H1 (cell line): ENCODE data around the gene GPR39. TPM values are rescaled to one million over a fixed set of nuclear protein-coding genes. Genes with fewer than 3 reads are reported as not detected.

Experiments
- CTCF ChIA-PET: fragments of 300-600 bp; sonication (Branson Sonifier 250); formaldehyde crosslinking; loops from one replicate; lab custom pipeline; 2021; ENCODE audit not compliant: partially characterized antibody; lab: Charles Lee
- POLR2A ChIA-PET: fragments of 300-600 bp; sonication (Branson Sonifier 250); formaldehyde crosslinking; loops from one replicate; lab custom pipeline; 2021; ENCODE audit warnings: inconsistent platforms; ENCODE audit not compliant: partially characterized antibody; lab: Charles Lee
- DNase-seq, 2 experiments: peaks; one replicate each; pipeline versions ENCODE4 v3.0.0 to v3.0.0-alpha.2; 2010 to 2022; ENCODE audit warnings: low spot score in 2 of 2, low read depth in 1 of 2, mixed read lengths in 1 of 2
- FAIRE-seq: peaks from 2 replicates; lab custom pipeline; 2011; peaks lifted over from hg19 to GRCh38; lab: Jason Lieb, UNC
- H2AFZ ChIP-seq: 2 replicates; pipeline ENCODE4 v1.8.1; 2012; ENCODE audit warnings: low read length, inconsistent platforms
- H2AK5ac ChIP-seq: 2 replicates; pipeline ENCODE4 v1.6.1; 2013; ENCODE audit warnings: low read depth, low read length
- H2BK120ac ChIP-seq: replicated peaks from 2 replicates; pipeline ENCODE3; 2013; ENCODE audit warnings: low read depth, low read length, inconsistent platforms
- H2BK12ac ChIP-seq: 2 replicates; pipeline ENCODE4 v1.6.1; 2013; ENCODE audit warnings: low read depth, low read length
- H2BK15ac ChIP-seq: 2 replicates; pipeline ENCODE4 v1.6.1; 2013; ENCODE audit warnings: low read length
- H2BK20ac ChIP-seq: 2 replicates; pipeline ENCODE4 v1.6.1; 2013; ENCODE audit warnings: low read length
- H2BK5ac ChIP-seq: 2 replicates; pipeline ENCODE4 v1.6.1; 2013; ENCODE audit warnings: low read depth, low read length
- H3K14ac ChIP-seq: 2 replicates; pipeline ENCODE4 v1.6.1; 2013; ENCODE audit warnings: inconsistent platforms; ENCODE audit not compliant: insufficient read length
- H3K18ac ChIP-seq: 2 replicates; pipeline ENCODE4 v1.6.1; 2013; ENCODE audit warnings: low read length; ENCODE audit errors: extremely low read depth
- H3K23ac ChIP-seq: 2 replicates; pipeline ENCODE4 v1.6.1; 2013; ENCODE audit warnings: inconsistent platforms; ENCODE audit not compliant: insufficient read length
- H3K23me2 ChIP-seq: 2 replicates; pipeline ENCODE4 v1.6.1; 2013; ENCODE audit warnings: low read depth, low read length
- H3K27ac ChIP-seq: 2 replicates; pipeline ENCODE4 v1.6.1; 2011; ENCODE audit warnings: low read depth, low read length, inconsistent platforms
- H3K27me3 ChIP-seq, 4 experiments: replicated peaks in 1 of 4; 1 replicate in 1 of 4; 2 replicates in 3 of 4; pipeline versions ENCODE4 v1.6.1 to v1.8.1; 2011 to 2013; ENCODE audit warnings: low read length in 3 of 4, mild to moderate bottlenecking in 3 of 4, inconsistent platforms in 2 of 4, mixed read lengths in 2 of 4, moderate library complexity in 1 of 4; ENCODE audit not compliant: control insufficient read depth in 3 of 4, insufficient read depth in 3 of 4; ENCODE audit errors: extremely low read depth in 1 of 4
- H3K36me3 ChIP-seq, 4 experiments: 2 replicates each; pipeline versions ENCODE4 v1.6.1 to v1.8.1; 2011 to 2013; ENCODE audit warnings: mild to moderate bottlenecking in 4 of 4, low read length in 3 of 4, moderate library complexity in 2 of 4, control low read depth in 1 of 4, inconsistent platforms in 1 of 4; ENCODE audit not compliant: insufficient read depth in 4 of 4, control insufficient read depth in 2 of 4
- H3K4ac ChIP-seq: replicated peaks from 2 replicates; pipeline ENCODE3; 2013; ENCODE audit warnings: low read length, low read depth, mixed read lengths, inconsistent platforms; ENCODE audit not compliant: insufficient read length
- H3K4me1 ChIP-seq, 4 experiments: replicated peaks in 1 of 4; 1 replicate in 1 of 4; 2 replicates in 3 of 4; pipeline versions ENCODE4 v1.6.1 to v1.8.1; 2011 to 2013; ENCODE audit warnings: low read length in 3 of 4, inconsistent platforms in 2 of 4, mixed read lengths in 1 of 4; ENCODE audit not compliant: insufficient read depth in 4 of 4, control insufficient read depth in 3 of 4
- H3K4me2 ChIP-seq, 2 experiments: 2 replicates each; pipeline versions ENCODE4 v1.6.1 to v1.8.1; 2011 to 2013; ENCODE audit warnings: low read depth in 2 of 2, low read length in 2 of 2, control low read depth in 1 of 2, inconsistent platforms in 1 of 2, mild to moderate bottlenecking in 1 of 2; ENCODE audit not compliant: insufficient read depth in 1 of 2
- H3K4me3 ChIP-seq, 4 experiments: fragments of 200-600, 300-600 bp in 1 of 4; sonication (generic), shearing (Covaris generic), sonication (Bioruptor Twin) in 1 of 4; 2 replicates each; pipeline versions ENCODE4 v1.5.1 to v1.8.1; 2011 to 2016; ENCODE audit warnings: low read length in 4 of 4, low read depth in 3 of 4, control low read depth in 2 of 4, inconsistent platforms in 2 of 4, mild to moderate bottlenecking in 2 of 4, mixed read lengths in 1 of 4, moderate library complexity in 1 of 4; ENCODE audit not compliant: insufficient read depth in 2 of 4; ENCODE audit errors: extremely low read depth in 1 of 4
- H3K56ac ChIP-seq: replicated peaks from 2 replicates; pipeline ENCODE3; 2013; ENCODE audit warnings: low read depth, mild to moderate bottlenecking, mixed read lengths, low read length, inconsistent platforms; ENCODE audit not compliant: insufficient read length
- H3K79me1 ChIP-seq: 2 replicates; pipeline ENCODE4 v1.6.1; 2013; ENCODE audit warnings: low read depth, low read length, control low read depth
- H3K79me2 ChIP-seq, 2 experiments: 2 replicates each; pipeline versions ENCODE4 v1.6.1 to v1.8.1; 2012 to 2013; ENCODE audit warnings: low read length in 2 of 2, mild to moderate bottlenecking in 2 of 2, inconsistent platforms in 1 of 2; ENCODE audit not compliant: insufficient read depth in 2 of 2, control insufficient read depth in 1 of 2
- H3K9ac ChIP-seq, 4 experiments: replicated peaks in 1 of 4; 1 replicate in 1 of 4; 2 replicates in 3 of 4; pipeline versions ENCODE4 v1.6.1 to v1.8.1; 2011 to 2013; ENCODE audit warnings: low read depth in 3 of 4, low read length in 3 of 4, control low read depth in 2 of 4, mild to moderate bottlenecking in 2 of 4, moderate library complexity in 2 of 4, inconsistent platforms in 1 of 4; ENCODE audit errors: extremely low read depth in 1 of 4
- H3K9me3 ChIP-seq, 2 experiments: 2 replicates each; pipeline versions ENCODE4 v1.6.1 to v1.8.1; 2012 to 2013; ENCODE audit warnings: mild to moderate bottlenecking in 2 of 2, moderate library complexity in 2 of 2, control low read depth in 1 of 2, inconsistent platforms in 1 of 2, low read depth in 1 of 2, low read length in 1 of 2, mixed read lengths in 1 of 2; ENCODE audit not compliant: insufficient read depth in 2 of 2
- H4K20me1 ChIP-seq, 2 experiments: replicated peaks in 1 of 2; 2 replicates each; pipeline versions ENCODE3 to v1.8.1; 2011 to 2013; ENCODE audit warnings: inconsistent platforms in 2 of 2, low read length in 2 of 2, mild to moderate bottlenecking in 1 of 2; ENCODE audit not compliant: insufficient read depth in 2 of 2, control insufficient read depth in 1 of 2
- H4K5ac ChIP-seq: 2 replicates; pipeline ENCODE4 v1.6.1; 2013; ENCODE audit warnings: low read length, low read depth, mixed read lengths, inconsistent platforms; ENCODE audit not compliant: insufficient read length
- H4K8ac ChIP-seq: 2 replicates; pipeline ENCODE4 v1.8.0; 2013; ENCODE audit warnings: mild to moderate bottlenecking, moderate library complexity, low read length, inconsistent platforms; ENCODE audit not compliant: insufficient read depth; ENCODE audit errors: extremely low read depth
- H4K91ac ChIP-seq: replicated peaks from 2 replicates; pipeline ENCODE3; 2013; ENCODE audit warnings: low read length, mixed read lengths, inconsistent platforms; ENCODE audit not compliant: insufficient read length
- BCL11A ChIP-seq, 2 experiments: IDR thresholded peaks; one replicate each; pipeline ENCODE4 v1.6.1; 2011; ENCODE audit warnings: low read depth in 2 of 2, low read length in 2 of 2, mild to moderate bottlenecking in 2 of 2
- CBX8 ChIP-seq: fragments of 300-800, 300-1000 bp; sonication (generic); IDR thresholded peaks from 2 replicates; pipeline ENCODE4 v1.7.1; 2016; ENCODE audit warnings: low read depth, low read length, borderline replicate concordance
- GTF2F1 ChIP-seq: IDR thresholded peaks from 2 replicates; pipeline ENCODE4 v1.6.1; 2012; ENCODE audit warnings: low read depth, low read length, improper control_type of control experiment, borderline replicate concordance
- JUND ChIP-seq: IDR thresholded peaks from 2 replicates; pipeline ENCODE4 v1.6.1; 2011; ENCODE audit warnings: mild to moderate bottlenecking, improper control_type of control experiment, low read length
- KDM4A ChIP-seq: IDR thresholded peaks from one replicate; pipeline ENCODE4 v1.7.1; 2012; ENCODE audit warnings: low read depth, mild to moderate bottlenecking, moderate library complexity, low read length, inconsistent platforms; ENCODE audit not compliant: severe bottlenecking
- KDM5A ChIP-seq: fragments of 200-600 bp; IDR thresholded peaks from 2 replicates; pipeline ENCODE4 v1.7.1; 2012; ENCODE audit warnings: mild to moderate bottlenecking, low read length, inconsistent platforms, mixed read lengths
- MAX ChIP-seq: IDR thresholded peaks from 2 replicates; pipeline ENCODE4 v1.6.1; 2012; ENCODE audit warnings: inconsistent platforms
- RFX5 ChIP-seq: IDR thresholded peaks from 2 replicates; pipeline ENCODE4 v1.6.1; 2011; ENCODE audit warnings: low read depth, low read length, improper control_type of control experiment, borderline replicate concordance
- SAP30 ChIP-seq: fragments of 300-600 bp; sonication (generic); IDR thresholded peaks from 2 replicates; pipeline ENCODE4 v1.7.1; 2012; ENCODE audit warnings: low read length, moderate library complexity, mild to moderate bottlenecking, inconsistent platforms; ENCODE audit not compliant: insufficient read depth, insufficient replicate concordance
- SUZ12 ChIP-seq: fragments of 200-600 bp; sonication (generic); IDR thresholded peaks from 2 replicates; pipeline ENCODE4 v1.6.1; 2012; ENCODE audit warnings: mild to moderate bottlenecking, inconsistent platforms, low read length, moderate library complexity, mixed read lengths
- TCF12 ChIP-seq: IDR thresholded peaks from 2 replicates; pipeline ENCODE4 v1.6.1; 2011; ENCODE audit warnings: low read depth, mild to moderate bottlenecking, low read length
- ZNF274 ChIP-seq: IDR thresholded peaks from 2 replicates; pipeline ENCODE4 v1.7.0; 2012; ENCODE audit warnings: low read length, borderline replicate concordance; ENCODE audit errors: extremely low read depth
- WGBS, 2 experiments: shearing (Covaris generic) in 1 of 2; methylation state at CpG; one replicate each; pipeline versions ENCODE4 v1.1.6 to v1.1.7; 2013 to 2015; ENCODE audit warnings: low lambda C conversion rate in 2 of 2, mixed read lengths in 2 of 2, inconsistent platforms in 1 of 2, low coverage in 1 of 2, missing lambda C conversion rate in 1 of 2; ENCODE audit not compliant: insufficient replicate concordance in 2 of 2, insufficient coverage in 1 of 2, insufficient read length in 1 of 2; ENCODE audit errors: extremely low coverage in 1 of 2, missing lambda C conversion rate in 1 of 2; 5-methylcytosine and 5-hydroxymethylcytosine counted together
- polyA plus RNA-seq, 7 experiments: library from polyadenylated mRNA; depleted of rRNA in 3 of 7; stranded (reverse) in 5 of 7; unstranded in 2 of 7; fragments of >200 nt in 5 of 7; fragments of 200-250 nt in 2 of 7; gene quantifications; 1 replicate in 5 of 7; 2 replicates in 1 of 7; 4 replicates in 1 of 7; pipeline versions ENCODE4 v1.2.1 to v1.2.3, GENCODE V29; 2011 to 2013; ENCODE audit warnings: missing spikeins in 2 of 7, mixed read lengths in 2 of 7
- total RNA-seq: library from RNA; stranded (reverse); fragmentation: NEBNext Ultra II Directional; extraction: Animal tissue kit (Norgen Biotek cat#: 25700); gene quantifications from 2 replicates; pipeline ENCODE4 v1.2.1, GENCODE V29; 2021
- TF ChIP-seq, protein P1 (sequence below): IDR thresholded peaks from 2 replicates; pipeline ENCODE4 v1.6.1; 2011; ENCODE audit warnings: low read length, improper control_type of control experiment

Gene GPR39
- total and polyA plus RNA-seq, 2 of the 8 experiments (the other 6 are each of a cell fraction or from before 2014, with no cell fraction given), result 0.63 to 2.7 TPM

DNA sequence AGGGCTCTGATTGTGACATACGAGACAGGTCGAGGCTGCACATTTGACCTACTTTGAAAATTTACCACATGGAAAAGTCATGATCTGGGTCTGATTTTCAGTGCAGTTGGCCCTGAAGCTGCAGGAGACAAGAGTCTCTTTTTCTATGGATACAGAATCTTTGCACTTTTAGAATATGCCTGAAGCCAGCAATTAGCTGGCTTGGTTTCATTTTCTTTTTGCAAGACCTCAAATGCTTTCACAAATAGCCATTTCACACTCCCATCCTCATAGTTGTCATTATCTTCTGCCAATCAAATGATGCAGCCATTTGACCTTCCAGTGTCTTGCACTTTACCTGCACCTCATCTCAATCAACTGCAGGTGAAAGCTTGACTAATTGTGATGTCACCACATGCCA, 59.0 kb downstream of the GPR39 start:
- H3K23ac ChIP-seq, result no peak overlapping the region
- no peaks in the 10 kb centered on the region for H3K4me1 ChIP-seq
- POLR2A ChIA-PET, result no interaction called here
- no peak overlapping the region for H3K4me3 ChIP-seq
- no peaks in the 10 kb centered on the region for H4K20me1 ChIP-seq
- H3K79me2 ChIP-seq, result no peaks in the 10 kb centered on the region
- H2BK12ac ChIP-seq, result no peak overlapping the region
- no peak overlapping the region for H2AK5ac ChIP-seq
- no peak overlapping the region for H4K5ac ChIP-seq
- peaks cover 0 to 10% of the 10 kb centered on the region in 2 experiments; a peak in 1 of 4 replicates for H3K9me3 ChIP-seq
- H3K56ac ChIP-seq, result no peak overlapping the region
- no peak overlapping the region for H3K27ac ChIP-seq
- DNase-seq (no peak), FAIRE-seq (no peak)
- no peak overlapping the region for H3K14ac ChIP-seq
- no peaks in the 10 kb centered on the region for H3K27me3 ChIP-seq
- no peaks in the 10 kb centered on the region for H3K36me3 ChIP-seq
- no peaks in the 10 kb centered on the region for H3K23me2 ChIP-seq
- no peak overlapping the region for H3K4me2 ChIP-seq
- WGBS, 2 experiments, result 89% methylated on average over 2 of the region's 2 CpGs; no CpG with 5 or more reads in 1 of the 2 experiments
- H2BK120ac ChIP-seq, result no peak overlapping the region
- H3K9ac ChIP-seq, result no peak overlapping the region
- no peak overlapping the region for H4K8ac ChIP-seq
- CTCF ChIA-PET, result no interaction called here
- no peak overlapping the region for H2BK15ac ChIP-seq
- no peak overlapping the region for H2AFZ ChIP-seq
- no peak overlapping the region for H3K18ac ChIP-seq
- H3K4ac ChIP-seq, result no peak overlapping the region
- no peaks in the 10 kb centered on the region for H3K79me1 ChIP-seq
- no peak overlapping the region for H2BK5ac ChIP-seq
- H2BK20ac ChIP-seq, result no peak overlapping the region
- TF ChIP-seq CBX8, result no peak
- no peak for TF ChIP-seq TCF12
- TF ChIP-seq JUND, result no peak
- no peak for TF ChIP-seq MAX
- TF ChIP-seq KDM4A, result no peak
- no peak for TF ChIP-seq ZNF274
- no peak for TF ChIP-seq RFX5
- no peak for TF ChIP-seq KDM5A
- no peak for TF ChIP-seq SAP30
- no peak for TF ChIP-seq BCL11A (IDR thresholded peaks at IDR 0.05; ENCODE audit: low read depth in 2 of 2, low read length in 2 of 2)
- TF ChIP-seq GTF2F1, result no peak
- TF ChIP-seq SUZ12, result no peak
- TF ChIP-seq, protein P1, sequence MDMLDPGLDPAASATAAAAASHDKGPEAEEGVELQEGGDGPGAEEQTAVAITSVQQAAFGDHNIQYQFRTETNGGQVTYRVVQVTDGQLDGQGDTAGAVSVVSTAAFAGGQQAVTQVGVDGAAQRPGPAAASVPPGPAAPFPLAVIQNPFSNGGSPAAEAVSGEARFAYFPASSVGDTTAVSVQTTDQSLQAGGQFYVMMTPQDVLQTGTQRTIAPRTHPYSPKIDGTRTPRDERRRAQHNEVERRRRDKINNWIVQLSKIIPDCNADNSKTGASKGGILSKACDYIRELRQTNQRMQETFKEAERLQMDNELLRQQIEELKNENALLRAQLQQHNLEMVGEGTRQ, result no peak
- no peak overlapping the region for H4K91ac ChIP-seq
